Measurements from ENCODE around the gene DNM3. TPM values are rescaled to one million over a fixed set of nuclear protein-coding genes. Genes with fewer than 3 reads are reported as not detected.

DNM3 gene
- total RNA-seq, 3 donors from 2014 or later (not counting 1 experiment from before 2014, with no cell fraction given) = 2.5 to 3.3 (median 2.8) TPM

GRCh38 chr1:172002725-172003345, 161.5 kb downstream of the DNM3 start:
- no peaks in the 10 kb centered on the region for H3K36me3 Mint-ChIP-seq
- H3K4me3 Mint-ChIP-seq = no peak overlapping the region
- H3K27me3 Mint-ChIP-seq (ENCODE audit: low read depth in 2 of 2) = no peaks in the 10 kb centered on the region
- H3K9me3 ChIP-seq (ENCODE audit: control insufficient read depth, insufficient read depth, low read length) = no peaks in the 10 kb centered on the region
- intact Hi-C loops (cut with micrococcal nuclease) = loop anchor here (1.0 to 2.0 kb wide), 2 partner anchors 396 to 441 kb away; partner anchors contain the start of gene PIGC
- no peaks in the 10 kb centered on the region for H3K9me3 Mint-ChIP-seq
- no peak overlapping the region for H3K27ac Mint-ChIP-seq
- DNase-seq (peak in 1 of 2 donors; percentile 68), ATAC-seq (peak in 1 of 3 donors; percentile 49)
- TF ChIP-seq CTCF (IDR thresholded peaks at IDR 0.05) = peak; percentile 55
- no peaks in the 10 kb centered on the region for H3K27me3 ChIP-seq (ENCODE audit: control insufficient read depth, insufficient read depth, low read length)
- no peaks in the 10 kb centered on the region for H3K4me1 ChIP-seq (ENCODE audit: control insufficient read depth, insufficient read depth, low read length)
- WGBS (ENCODE audit: insufficient coverage) = 16% methylated on average over 3 of the region's 3 CpGs
- H3K27ac ChIP-seq (ENCODE audit: low read length) = no peak overlapping the region
- no peak overlapping the region for H3K4me3 ChIP-seq (ENCODE audit: low read length)
- peaks cover 0 to 8% of the 10 kb centered on the region in 2 donors for H3K4me1 Mint-ChIP-seq
- no peaks in the 10 kb centered on the region for H3K36me3 ChIP-seq (ENCODE audit: control insufficient read depth, insufficient read depth, low read length)

- H3K4me1 ChIP-seq (ENCODE audit: control insufficient read depth, insufficient read depth, low read length) = no peaks in the 10 kb centered on the region
- H3K36me3 Mint-ChIP-seq = no peaks in the 10 kb centered on the region
- no peaks in the 10 kb centered on the region for H3K27me3 ChIP-seq (ENCODE audit: control insufficient read depth, insufficient read depth, low read length)
- no peak overlapping the region for H3K4me3 Mint-ChIP-seq
- H3K4me1 Mint-ChIP-seq = peaks cover 0 to 8% of the 10 kb centered on the region in 2 donors
- H3K4me3 ChIP-seq (ENCODE audit: low read length) = no peak overlapping the region
- ATAC-seq = no peak
- no peaks in the 10 kb centered on the region for H3K9me3 ChIP-seq (ENCODE audit: control insufficient read depth, insufficient read depth, low read length)
- DNase-seq = no peak
- H3K27ac Mint-ChIP-seq = no peak overlapping the region
- intact Hi-C loops (cut with micrococcal nuclease) = loop anchor here (2.0 kb wide), 1 partner anchor 395 kb away; no protein-coding TSS in a partner anchor
- no peaks in the 10 kb centered on the region for H3K9me3 Mint-ChIP-seq
- no peak overlapping the region for H3K27ac ChIP-seq (ENCODE audit: low read length)
- H3K27me3 Mint-ChIP-seq (ENCODE audit: low read depth in 2 of 2) = no peaks in the 10 kb centered on the region
- no peaks in the 10 kb centered on the region for H3K36me3 ChIP-seq (ENCODE audit: control insufficient read depth, insufficient read depth, low read length)
- WGBS (ENCODE audit: insufficient coverage) = 76% methylated on average over 3 of the region's 3 CpGs
- no peak for TF ChIP-seq CTCF (IDR thresholded peaks at IDR 0.05)
Measured at GRCh38 chr1:172003766-172004530, 162.7 kb downstream of the DNM3 start.

GRCh38 chr1:172004671-172005070, 163.4 kb downstream of the DNM3 start:
- Mint-ChIP-seq H3K9me3 (no peaks in the 10 kb centered on the region), H3K4me3 (no peak overlapping the region), H3K4me1 (peaks cover 0 to 8% of the 10 kb centered on the region in 2 donors), H3K27ac (no peak overlapping the region), H3K27me3 (ENCODE audit: low read depth in 2 of 2) (no peaks in the 10 kb centered on the region), H3K36me3 (no peaks in the 10 kb centered on the region)
- no peaks in the 10 kb centered on the region for H3K27me3 ChIP-seq (ENCODE audit: control insufficient read depth, insufficient read depth, low read length)
- no peak for TF ChIP-seq CTCF (IDR thresholded peaks at IDR 0.05)
- DNase-seq (no peak), ATAC-seq (no peak)
- H3K4me3 ChIP-seq (ENCODE audit: low read length) = no peak overlapping the region
- intact Hi-C loops (cut with micrococcal nuclease) = no loop called here
- H3K9me3 ChIP-seq (ENCODE audit: control insufficient read depth, insufficient read depth, low read length) = no peaks in the 10 kb centered on the region
- H3K27ac ChIP-seq (ENCODE audit: low read length) = no peak overlapping the region
- no peaks in the 10 kb centered on the region for H3K4me1 ChIP-seq (ENCODE audit: control insufficient read depth, insufficient read depth, low read length)
- H3K36me3 ChIP-seq (ENCODE audit: control insufficient read depth, insufficient read depth, low read length) = no peaks in the 10 kb centered on the region
